CD4-positive, alpha-beta T cell treated with Interleukin-4 for 1 hour (primary cell): ENCODE measurements around the gene ABHD16B.

Experiments used
- DNase-seq, 2 donors: peaks; one replicate each; pipeline ENCODE4 v3.0.0-alpha.2; 2020 to 2022

The ABHD16B gene

DNA sequence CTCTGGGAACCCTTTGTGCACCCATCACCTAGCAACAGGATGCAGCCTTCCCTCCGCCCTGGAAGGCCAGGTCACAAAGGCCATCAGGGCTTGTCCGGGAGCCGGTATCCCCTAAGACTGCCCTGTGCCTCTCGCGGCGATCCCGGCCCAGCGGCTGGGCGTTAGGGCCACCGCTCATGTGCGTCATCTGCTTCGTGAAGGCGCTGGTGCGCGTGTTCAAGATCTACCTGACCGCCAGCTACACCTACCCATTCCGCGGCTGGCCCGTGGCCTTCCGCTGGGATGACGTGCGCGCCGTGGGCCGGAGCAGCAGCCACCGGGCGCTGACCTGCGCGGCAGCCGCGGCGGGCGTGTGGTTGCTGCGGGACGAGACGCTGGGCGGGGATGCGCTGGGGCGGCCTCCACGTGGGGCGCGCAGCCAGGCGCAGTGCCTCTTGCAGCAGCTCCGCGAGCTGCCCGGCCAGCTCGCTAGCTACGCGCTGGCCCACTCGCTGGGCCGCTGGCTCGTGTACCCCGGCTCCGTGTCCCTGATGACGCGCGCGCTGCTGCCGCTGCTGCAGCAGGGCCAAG lies at the start of gene ABHD16B:
ABHD16B (plus strand) TSS at position 134 of the 570 bp plus-strand sequence; CDS start at position 177, 43 bp downstream.
- DNase-seq = no peak

- no peak for DNase-seq
These were observed 46.2 kb upstream of the ABHD16B start for GRCh38 chr20:63814891-63815614.

GRCh38 chr20:63815615-63816253 lies 45.6 kb upstream of the ABHD16B start:
- no peak for DNase-seq

DNA sequence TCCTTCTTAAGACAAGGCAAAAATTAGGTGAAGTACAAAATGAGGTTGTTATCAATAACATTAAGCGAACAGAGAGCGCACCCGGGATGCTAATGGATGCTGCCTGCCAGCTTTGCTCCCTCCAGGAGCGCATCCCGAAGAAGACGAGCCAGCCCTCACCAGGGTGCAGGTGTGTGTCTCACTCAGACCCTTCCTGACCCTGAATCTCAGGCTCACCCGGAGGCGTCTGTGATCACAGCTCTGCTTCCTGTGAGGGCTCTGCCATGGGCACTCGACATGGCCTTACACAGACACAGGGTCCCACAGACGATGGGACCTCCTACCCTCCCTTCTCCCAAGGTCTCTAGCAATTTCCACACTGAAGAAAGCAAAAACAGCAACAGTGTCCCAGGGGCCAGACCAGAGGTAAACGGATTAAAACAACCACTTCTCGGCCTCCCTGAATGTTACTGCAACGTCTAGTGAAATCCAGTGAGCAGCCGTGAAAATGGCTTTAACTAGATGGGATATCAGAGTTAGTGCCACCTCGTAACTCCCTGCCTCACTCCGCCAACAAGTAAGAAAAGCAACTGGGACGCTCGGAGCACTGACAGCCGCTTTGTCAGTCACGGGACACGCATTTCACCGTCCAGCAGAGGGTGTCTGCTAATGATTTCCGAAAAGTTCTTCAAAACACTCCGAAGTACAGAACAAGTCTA lies 41.9 kb upstream of the ABHD16B start:
- DNase-seq = peak in 1 of 2 donors; percentile 26

- DNase-seq = no peak
These were observed 39.5 kb upstream of the ABHD16B start for GRCh38 chr20:63821811-63822210.

DNA sequence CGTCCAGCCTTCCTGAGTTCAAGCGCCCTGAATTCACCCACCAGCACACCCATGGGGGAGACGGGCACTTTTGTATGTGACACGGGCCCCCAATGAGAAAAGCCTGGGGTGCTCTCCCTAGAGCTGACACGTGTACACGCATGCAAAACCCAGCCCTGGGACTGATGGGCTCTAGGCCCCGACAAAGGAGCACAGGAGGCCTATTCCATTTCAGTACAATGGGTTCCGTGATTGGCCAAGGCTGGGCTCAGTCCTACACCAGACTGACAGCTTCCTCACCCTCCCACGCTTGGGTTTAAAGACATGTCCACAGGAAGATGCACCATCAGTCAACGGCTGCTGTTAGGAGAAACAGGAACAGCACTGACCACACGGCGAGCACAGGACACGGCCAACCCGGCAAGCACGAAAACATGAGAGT lies 39.0 kb upstream of the ABHD16B start:
- DNase-seq = no peak

DNA sequence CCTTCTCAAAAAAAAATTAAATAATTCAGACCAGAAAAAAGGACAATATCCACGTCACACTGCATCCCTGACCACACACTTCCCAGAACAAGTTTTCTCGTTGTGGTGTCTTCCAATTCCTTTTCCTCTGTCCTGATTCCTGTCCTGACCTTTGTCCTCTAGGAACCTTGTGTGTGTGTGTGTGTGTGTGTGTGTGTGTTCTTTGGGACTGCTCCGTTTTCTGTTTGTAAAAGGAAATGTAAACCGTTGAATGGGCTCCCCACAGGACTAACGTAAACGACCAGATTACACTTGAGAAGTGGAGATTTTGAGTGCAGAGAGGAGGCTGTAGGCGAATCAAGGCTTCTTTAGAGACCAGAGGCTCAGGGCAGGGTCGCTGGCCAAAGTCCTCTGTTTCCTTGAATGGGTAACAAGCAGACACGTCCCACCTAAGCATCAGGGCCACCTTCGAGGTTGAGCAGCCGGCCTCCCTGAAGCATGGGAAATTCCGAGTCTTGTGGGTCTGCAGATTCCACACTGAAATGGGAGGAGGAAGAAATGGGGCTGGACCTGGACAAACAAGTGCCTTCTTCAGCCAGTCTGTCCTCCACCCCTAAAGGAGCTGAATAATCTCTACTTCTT lies 37.5 kb upstream of the ABHD16B start:
- DNase-seq = no peak

GRCh38 chr20:63825331-63826118 lies 35.8 kb upstream of the ABHD16B start:
- no peak for DNase-seq

DNA sequence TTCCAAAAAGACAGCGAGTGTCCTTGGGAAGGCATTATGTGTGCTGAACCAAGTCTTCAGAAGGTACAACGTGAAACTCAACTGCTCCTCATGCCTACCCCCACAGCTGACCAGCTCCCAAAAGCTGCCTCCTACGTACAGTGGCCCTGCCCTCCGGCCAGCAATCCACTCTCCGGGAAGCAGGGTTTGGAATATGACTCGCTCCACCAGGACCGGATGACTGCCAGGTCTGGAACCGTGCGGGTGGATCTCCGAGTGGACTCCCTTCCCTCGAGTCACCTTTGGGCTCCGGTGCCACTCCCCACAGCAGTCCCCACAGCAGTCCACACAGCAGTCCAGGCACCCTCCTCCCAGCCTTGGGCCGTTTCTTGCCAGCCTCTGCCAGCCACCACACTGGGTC lies 34.5 kb upstream of the ABHD16B start:
- no peak for DNase-seq

GRCh38 chr20:63828124-63828523 lies 33.2 kb upstream of the ABHD16B start:
- DNase-seq = no peak

- no peak for DNase-seq
These were observed 32.8 kb upstream of the ABHD16B start for GRCh38 chr20:63828545-63828944.

GRCh38 chr20:63828951-63829350 lies 32.3 kb upstream of the ABHD16B start:
- DNase-seq = no peak

DNA sequence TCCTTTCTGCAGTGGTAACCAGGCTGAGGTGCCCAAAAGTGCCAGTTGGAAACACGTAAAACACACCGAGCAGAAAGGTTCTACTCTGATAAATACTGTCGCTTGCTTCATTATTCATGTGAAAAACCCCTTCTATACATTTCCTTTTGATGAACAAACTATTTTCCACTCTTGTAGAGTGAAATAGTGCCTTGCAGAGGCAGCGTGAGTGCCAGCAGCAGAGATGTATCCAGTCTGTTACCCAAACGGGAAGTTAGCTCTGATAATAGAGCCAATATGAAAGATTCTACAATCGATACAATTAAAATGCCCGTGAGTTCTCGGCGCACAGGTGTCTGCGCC lies 31.7 kb upstream of the ABHD16B start:
- no peak for DNase-seq

- no peak for DNase-seq
These were observed 31.1 kb upstream of the ABHD16B start for GRCh38 chr20:63829945-63830835.

GRCh38 chr20:63830841-63831588 lies 30.3 kb upstream of the ABHD16B start, which contains the start of gene ZBTB46:
Gene ZBTB46, minus strand, starts transcription at chr20:63831264. Its CDS starts 40,507 bp downstream, at chr20:63790757.
- no peak for DNase-seq

- DNase-seq = no peak
These were observed 29.7 kb upstream of the ABHD16B start for GRCh38 chr20:63831646-63831992.

DNA sequence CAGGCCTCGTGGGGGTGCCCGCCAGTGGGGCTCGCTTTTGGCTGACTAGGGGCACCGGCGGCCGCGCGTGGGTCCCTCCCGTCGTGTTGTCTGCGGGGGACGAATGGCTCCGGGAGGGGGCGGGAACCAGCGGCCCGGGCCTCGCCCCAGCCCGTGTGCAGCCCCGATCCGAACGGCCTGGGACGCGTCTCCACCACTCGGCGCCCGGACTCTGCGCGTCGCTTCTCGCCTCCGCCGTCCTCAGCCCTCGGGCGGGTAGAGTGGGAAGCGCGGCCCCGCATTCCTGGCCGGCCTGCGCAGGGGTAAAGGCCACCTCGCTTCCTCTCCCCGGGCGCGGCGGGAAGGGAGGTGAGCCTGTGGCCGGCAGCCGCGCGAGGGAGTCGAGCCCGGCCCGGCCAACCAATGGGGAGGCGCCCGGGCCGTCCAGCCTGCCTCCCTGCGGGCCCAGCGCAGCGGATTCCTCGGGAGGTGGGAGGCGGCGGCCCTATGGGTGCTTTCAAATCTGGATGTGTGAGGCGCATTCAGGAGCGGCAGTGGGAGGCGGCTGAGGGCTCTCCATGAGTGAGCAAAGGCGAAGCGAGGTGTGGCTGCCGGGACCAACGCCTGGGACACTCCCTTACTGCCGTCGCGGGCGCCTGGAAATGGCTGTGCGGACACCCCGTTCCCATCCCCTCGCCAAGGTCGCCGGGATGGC lies 29.2 kb upstream of the ABHD16B start:
- no peak for DNase-seq

DNA sequence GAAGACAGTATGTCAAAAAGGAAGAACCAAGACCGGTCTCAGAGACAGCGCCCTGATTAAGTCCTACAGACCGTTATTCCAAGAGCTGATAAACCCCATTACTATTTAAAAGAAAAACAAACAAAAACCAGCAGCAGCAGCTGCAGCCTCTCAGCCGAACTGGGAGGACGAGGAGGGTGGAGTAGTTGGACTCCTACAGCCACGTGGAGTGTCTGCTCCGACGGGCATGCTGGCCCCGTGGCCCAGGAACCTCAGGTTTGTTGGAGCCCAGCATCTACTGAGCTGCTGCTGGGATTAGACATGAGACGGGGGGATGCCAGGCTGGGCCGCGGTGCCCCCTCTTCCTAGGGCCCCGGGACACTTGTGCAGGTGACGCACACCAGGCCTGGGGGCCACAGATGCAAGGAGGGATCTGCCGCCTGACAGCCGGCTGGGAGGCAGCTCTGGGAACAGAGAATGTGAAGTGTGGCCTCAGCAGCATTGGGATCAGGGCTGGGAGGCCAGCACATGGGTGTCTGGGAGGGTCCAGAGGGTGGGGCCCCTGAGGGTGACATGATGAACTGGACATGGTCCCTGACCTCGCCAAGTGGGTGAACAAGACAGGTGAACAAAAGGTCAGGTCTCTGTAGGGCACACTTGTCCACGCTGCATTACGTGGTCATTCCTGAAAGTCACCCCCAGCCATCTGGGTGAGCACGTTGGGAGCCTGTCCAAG lies 27.4 kb upstream of the ABHD16B start:
- no peak for DNase-seq

DNA sequence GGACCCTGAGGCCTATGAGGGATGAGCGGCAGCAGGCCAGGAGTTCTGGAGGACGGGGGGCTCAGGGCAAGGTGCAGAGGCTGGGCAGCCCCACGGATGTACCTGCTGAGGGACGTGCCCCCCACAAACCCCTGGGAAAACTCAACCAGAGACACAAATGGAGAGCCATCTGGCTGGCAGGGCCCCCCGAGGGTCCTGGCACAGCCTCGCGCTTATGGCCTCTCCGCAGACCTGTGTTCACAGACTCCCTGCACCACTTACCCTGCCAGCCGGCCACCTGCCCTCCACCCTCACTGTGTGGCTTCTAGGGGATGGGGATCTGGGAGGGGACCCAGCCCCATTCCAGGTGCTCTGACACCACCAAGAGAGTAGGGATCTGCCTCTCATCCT lies 26.8 kb upstream of the ABHD16B start:
- no peak for DNase-seq
